DMS153 treated with DMSO at 0.1 percent for 48 hours (cell line): ENCODE data around the gene TPCN1.
A peak's percentile ranks its signal among the peaks of the same experiment; 100 is the strongest.

Source experiments
- DNase-seq: peaks from one replicate; lab custom pipeline; 2025; ENCODE audit not compliant: unreplicated experiment; lab: John Stamatoyannopoulos, UW

TPCN1 gene

GRCh38 chr12:113221181-113221996 is at the start of gene TPCN1:
TSS of gene TPCN1 (plus strand) at chr12:113221464. CDS start at chr12:113226853, 5,389 bp downstream.
- peak; percentile 100 for DNase-seq

GRCh38 chr12:113171543-113171942 is 49.7 kb upstream of the TPCN1 start:
- no peak for DNase-seq

- DNase-seq = no peak
These were observed 49.1 kb upstream of the TPCN1 start for GRCh38 chr12:113172185-113172584.

GRCh38 chr12:113173081-113173698 is 48.1 kb upstream of the TPCN1 start:
- no peak for DNase-seq

DNA sequence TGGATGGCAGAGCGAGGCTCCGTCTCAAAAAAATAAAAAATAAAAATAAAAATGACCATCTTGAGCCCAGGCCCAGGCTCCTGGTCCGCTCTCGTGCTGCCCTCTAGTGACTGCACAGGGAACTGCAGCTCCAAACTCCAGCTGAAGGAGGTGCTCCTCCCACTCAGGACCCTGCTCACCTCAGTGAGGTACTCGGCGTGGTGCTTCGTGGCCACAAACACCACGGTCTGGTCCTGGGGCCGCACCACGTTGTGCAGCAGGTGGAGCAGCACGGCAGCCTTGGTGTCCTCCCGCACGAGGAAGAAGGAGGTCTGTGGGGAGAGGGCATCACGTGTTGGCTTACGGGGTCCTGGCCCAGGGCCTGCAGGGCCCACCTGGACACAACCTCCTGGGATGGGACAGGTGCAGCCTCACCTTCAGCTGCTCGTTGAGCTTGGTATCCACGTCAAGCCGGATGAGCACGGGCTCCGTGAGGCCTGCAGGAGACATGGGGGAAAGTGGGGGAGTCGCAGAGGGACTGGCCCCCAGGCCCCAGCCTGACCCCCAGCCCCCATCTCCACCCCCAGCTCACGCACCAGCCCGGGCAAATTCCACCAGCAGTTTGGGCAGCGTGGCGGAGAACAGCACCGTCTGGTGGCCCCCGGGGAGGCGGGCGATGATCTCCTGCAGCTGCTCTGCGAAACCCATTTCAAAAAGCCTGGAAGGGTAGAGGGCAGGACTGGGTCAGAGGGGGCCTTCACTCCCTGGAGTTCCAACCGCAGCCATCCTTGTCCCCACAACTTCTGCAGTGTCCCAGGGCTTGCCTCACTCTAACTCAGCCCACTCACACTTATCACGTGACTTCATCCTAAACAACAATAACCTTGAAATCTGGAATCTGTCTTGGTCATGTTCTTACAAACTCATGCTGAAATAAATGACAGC is 46.5 kb upstream of the TPCN1 start:
- peak; percentile 32 for DNase-seq

GRCh38 chr12:113179023-113179422 is 42.2 kb upstream of the TPCN1 start:
- DNase-seq = no peak

DNA sequence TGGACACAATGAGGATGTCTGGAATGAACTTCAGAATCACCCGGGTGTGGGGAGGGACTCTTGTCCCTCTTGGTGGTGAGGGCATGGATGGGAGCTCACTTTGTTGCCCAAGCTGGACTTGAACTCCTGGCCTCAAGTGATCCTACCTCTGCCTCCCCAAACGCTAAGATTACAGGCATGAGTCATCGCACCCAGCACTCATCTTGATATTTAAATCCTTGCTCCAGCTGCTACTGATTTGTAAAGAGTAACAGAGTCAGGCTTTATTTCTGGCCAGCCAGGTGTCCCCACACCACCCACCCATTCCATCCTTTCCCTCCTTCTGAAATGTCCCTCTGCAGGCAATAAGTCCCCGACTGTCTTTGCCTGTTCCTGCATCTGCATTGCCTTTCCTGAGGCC is 40.9 kb upstream of the TPCN1 start:
- DNase-seq = no peak

DNA sequence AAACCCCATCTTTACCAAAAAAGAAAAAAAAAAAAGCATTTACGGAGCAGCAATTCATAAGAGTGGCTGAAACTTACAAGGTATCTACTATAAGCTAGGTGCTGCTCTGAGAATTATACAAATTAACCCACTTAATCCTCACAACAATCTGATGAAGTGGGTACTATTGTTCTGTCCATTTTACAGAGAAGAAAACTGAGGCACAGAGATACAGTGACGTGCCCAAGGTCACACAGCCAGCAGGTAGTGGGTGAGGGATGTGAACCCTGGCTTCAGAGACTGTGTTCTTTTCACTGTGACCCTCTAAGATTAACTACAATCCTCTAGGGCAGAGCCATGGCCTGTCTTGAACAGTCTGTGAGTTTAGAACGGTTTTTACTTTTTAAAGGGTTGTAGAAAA is 39.3 kb upstream of the TPCN1 start:
- DNase-seq = no peak

DNA sequence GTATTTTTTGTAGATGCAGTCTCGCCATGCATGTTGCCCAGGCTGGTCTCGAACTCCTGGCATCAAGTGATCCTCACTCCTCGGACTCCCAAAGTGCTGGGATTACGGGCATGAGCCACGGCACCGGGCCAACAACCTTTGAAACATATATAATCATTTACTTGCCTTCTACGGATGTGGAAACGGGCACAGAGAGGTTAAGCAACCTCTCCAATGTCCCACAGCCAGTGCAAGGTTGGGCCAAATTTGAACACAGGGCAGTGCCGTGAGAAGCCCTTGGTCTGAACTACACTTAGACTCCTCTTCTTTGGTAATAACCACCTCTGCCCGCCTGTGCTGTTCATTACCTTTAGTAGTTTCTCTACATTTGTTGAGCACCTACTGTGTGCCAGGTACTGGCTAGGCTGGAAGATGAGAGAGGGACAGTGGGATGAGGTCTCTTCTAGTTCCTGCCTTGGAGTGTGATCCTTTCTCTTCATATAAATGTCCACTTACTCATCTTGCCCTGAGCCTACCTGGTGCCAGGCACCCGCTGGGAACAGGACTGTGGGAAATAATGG is 38.2 kb upstream of the TPCN1 start:
- no peak for DNase-seq

- no peak for DNase-seq
These were observed 37.0 kb upstream of the TPCN1 start for GRCh38 chr12:113184098-113184899.

GRCh38 chr12:113184900-113185179 is 36.4 kb upstream of the TPCN1 start:
- DNase-seq = peak; percentile 80

- DNase-seq = peak; percentile 76
These were observed 35.9 kb upstream of the TPCN1 start, which contains the start of the genes DDX54 and RITA1 for GRCh38 chr12:113185180-113186032. TSS of gene DDX54 (minus strand) at chr12:113185478. CDS start at chr12:113185451, 27 bp downstream. TSS of gene RITA1 (plus strand) at chr12:113185721. CDS start at chr12:113186747, 1,026 bp downstream.

DNA sequence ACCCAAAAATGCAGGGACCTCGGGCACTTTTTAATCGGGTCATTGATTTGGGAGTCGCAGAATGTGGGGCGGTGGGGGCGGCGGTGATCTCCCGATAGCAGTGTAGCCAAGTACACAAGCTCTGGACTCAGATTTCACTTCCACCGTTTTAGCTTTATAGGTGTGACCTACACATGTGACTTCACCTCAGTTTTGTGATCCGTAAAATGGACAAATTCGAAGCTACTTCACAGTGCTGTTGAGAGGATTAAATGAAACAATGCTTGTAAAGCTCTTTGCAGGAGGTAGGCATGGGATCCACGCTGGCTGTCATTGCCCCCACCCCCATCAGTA is 35.3 kb upstream of the TPCN1 start:
- DNase-seq = no peak

- DNase-seq = no peak
These were observed 34.5 kb upstream of the TPCN1 start for GRCh38 chr12:113186666-113187325.

DNA sequence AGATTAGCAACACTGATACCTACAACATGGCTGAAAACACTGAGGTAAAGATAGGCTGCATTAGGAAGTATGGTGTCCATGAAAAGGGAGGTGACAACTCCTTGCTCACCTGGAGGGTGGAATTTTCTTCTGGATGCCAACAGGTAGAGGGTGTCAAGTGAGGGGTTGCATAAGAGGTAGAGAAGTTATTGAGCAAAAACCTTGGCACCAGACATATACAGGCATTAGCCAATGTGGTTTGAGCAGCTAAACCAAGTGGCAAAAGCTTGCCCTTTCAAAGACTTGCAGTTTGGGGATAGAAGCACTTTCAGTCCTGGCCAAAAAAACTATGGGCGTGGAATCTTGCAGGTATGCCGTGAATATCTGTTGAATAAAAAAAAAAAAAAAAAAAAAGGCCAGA is 31.9 kb upstream of the TPCN1 start:
- DNase-seq = no peak

DNA sequence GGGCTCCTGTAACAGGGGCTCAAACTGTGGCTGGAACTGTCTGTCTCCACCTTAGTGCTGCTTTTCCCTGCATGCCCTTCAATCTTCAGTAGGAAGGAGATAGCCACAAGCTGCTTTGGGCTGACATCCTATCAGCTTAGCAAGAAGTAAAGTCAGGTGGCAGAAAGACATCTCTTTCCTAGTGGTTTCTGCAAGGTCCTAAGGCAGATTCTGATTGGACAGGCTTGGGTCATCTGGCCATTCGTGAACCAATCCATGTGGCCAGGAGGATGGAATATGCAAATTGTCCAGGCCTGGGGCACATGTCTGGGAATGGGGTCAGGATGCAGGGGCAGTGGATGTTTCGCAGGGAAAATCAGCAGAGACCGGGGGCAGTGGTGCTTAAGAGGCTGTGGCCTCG is 30.5 kb upstream of the TPCN1 start:
- no peak for DNase-seq

DNA sequence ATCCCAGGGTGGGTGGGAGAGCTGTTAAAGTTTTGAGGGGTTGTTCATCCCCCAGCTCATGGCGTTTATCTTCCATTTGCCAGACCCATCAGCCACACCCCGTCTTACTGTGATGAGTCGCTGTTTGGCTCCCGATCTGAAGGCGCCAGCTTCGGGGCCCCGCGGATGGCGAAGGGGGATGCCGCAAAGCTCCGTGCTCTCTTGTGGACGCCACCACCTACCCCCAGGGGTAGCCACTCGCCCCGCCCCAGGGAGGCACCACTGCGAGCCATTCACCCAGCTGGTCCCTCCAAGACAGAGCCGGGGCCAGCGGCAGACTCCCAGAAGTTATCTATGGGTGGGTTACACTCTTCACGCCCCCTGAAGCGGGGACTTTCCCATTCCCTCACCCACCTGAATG is 30.0 kb upstream of the TPCN1 start:
- DNase-seq = no peak

GRCh38 chr12:113194971-113195391 is 26.3 kb upstream of the TPCN1 start:
- DNase-seq = no peak

DNA sequence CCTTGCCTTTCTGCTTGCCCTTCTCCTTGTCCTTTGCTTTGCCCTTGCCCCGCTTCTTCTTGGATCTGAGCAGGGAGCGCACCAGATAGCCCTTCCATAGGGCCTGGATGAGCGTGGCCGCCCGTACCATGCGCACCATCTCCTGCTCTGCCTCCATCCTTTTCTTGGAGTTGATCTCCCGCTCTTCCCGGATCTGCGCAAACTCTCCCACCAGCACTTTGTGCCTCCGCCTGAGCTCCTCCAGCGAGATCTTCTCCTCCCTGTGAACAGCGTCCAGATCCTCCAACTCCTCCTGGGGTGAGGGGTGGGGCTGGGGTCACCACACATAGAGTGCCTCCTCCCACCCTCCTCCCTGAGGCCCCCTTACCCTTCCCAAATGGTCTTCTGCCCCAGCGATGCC is 25.7 kb upstream of the TPCN1 start:
- DNase-seq = no peak
